Body of pancreas (tissue), 4 donors: ENCODE measurements around the gene IDUA. TPM values are rescaled to one million over a fixed set of nuclear protein-coding genes. Genes with fewer than 3 reads are reported as not detected.
"Not testable (repeated sequence)": the region's sequence is repeated elsewhere in the genome, so short reads cannot be mapped to it uniquely, and the experiment has no call there.

Experiments
- ATAC-seq: fragments of 150-250 bp; one replicate; pipeline ENCODE4 v1.9.1; 2016
- DNase-seq, 4 donors: peaks; one replicate each; pipeline ENCODE4 v3.0.0-alpha.2; 2019
- H3K27ac ChIP-seq, 4 donors: fragments of 200-600 bp; sonication (generic); 1 replicate in 3 of 4; 2 replicates in 1 of 4; pipeline versions ENCODE4 v1.5.1 to v1.6.1; 2016 to 2019; ENCODE audit warnings: mild to moderate bottlenecking in 1 of 4, mixed read lengths in 1 of 4, moderate library complexity in 1 of 4
- H3K27me3 ChIP-seq, 2 donors: fragments of 200-600 bp; sonication (generic); one replicate each; pipeline ENCODE4 v1.6.0; 2016; ENCODE audit warnings: mild to moderate bottlenecking in 1 of 2
- H3K36me3 ChIP-seq, 2 donors: fragments of 200-600 bp; sonication (generic); replicated peaks in 1 of 2; 2 replicates each; pipeline ENCODE4 v1.5.1; 2016; ENCODE audit warnings: low read depth in 2 of 2; ENCODE audit not compliant: insufficient read depth in 1 of 2
- H3K4me1 ChIP-seq: fragments of 200-600 bp; sonication (generic); one replicate; pipeline ENCODE4 v1.6.0; 2016
- H3K4me3 ChIP-seq, 2 donors: fragments of 200-600 bp; sonication (generic); 1 replicate in 1 of 2; 2 replicates in 1 of 2; pipeline ENCODE4 v1.5.1; 2016 to 2019
- H3K9me3 ChIP-seq, 3 donors: fragments of 200-600 bp; sonication (generic); 1 replicate in 2 of 3; 2 replicates in 1 of 3; pipeline ENCODE4 v1.5.1; 2016
- POLR2A ChIP-seq, 3 donors: fragments of 450-650 bp; IDR thresholded peaks; one replicate each; pipeline ENCODE4 v1.6.1; 2016; ENCODE audit warnings: antibody characterized with exemption in 3 of 3, mild to moderate bottlenecking in 2 of 3
- WGBS, 2 donors: methylation state at CpG; one replicate each; pipeline ENCODE4 v1.1.5; 2017; 5-methylcytosine and 5-hydroxymethylcytosine counted together
- intact Hi-C: fragments of 100-400 bp; cut with DNase I; formaldehyde crosslinking; loops from one replicate; pipeline ENCODE4 v1.15.1; 2023
- total RNA-seq, 2 donors: library from RNA; depleted of rRNA; stranded (reverse); fragments of >200 nt; gene quantifications; one replicate each; pipeline ENCODE4 v1.1.0, GENCODE V29; 2016
- TF ChIP-seq, protein P1 (sequence below), 7 experiments: fragments of 450-650 bp in 4 of 7; fragments of 200-600 bp in 3 of 7; sonication (generic) in 3 of 7; IDR thresholded peaks; one replicate each; pipeline ENCODE4 v1.5.1; 2016 to 2019; ENCODE audit warnings: antibody characterized with exemption in 7 of 7

The IDUA gene
- total RNA-seq, 2 donors from 2014 or later, result 30.0 to 37.6 TPM

DNA sequence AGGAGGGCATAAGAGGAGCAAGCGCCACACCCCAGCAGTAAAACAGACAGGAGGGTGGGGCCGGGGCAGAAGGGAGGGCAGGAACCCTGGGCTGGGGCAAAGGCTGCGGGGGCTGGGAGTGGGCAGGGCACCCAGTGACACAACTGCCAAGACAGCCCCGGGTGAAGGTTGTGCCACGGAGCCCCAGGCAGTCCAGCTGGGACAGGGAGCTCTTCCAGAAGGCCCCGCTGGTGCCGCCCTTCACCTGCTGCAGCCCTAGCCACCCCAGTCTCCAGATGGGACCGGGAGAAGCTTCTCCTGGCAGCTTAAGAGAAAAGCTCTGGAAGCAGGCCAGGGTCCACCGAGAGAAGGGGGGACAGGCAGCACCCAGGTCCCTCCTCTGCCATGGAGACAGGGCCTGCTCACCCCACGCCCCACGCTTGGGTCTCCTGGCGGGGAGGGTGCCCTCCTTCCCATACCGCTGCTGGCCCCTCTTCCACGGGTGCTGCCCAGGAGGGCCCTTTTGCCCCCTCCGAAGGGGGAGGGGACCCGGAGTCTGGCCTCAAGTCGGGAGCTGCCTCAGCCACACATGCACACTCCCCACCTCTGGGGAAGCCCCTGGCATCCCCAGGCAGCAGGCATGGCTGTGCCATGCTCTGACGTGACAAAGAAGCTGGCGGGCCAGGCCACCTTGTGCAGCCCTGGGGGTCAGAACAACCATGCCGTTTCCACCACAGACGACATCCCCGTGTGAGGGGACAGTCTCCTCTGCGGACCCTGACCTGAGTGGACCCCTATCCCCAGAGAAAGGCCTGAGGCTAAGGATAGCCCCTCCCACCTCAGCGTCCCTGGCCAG, 15.0 kb upstream of the IDUA start:
- Histone ChIP-seq H3K27me3 (no peaks in the 10 kb centered on the region), H3K27ac (no peak overlapping the region), H3K4me1 (peaks cover 34% of the 10 kb centered on the region), H3K9me3 (no peaks in the 10 kb centered on the region), H3K36me3 (no peaks in the 10 kb centered on the region), H3K4me3 (no peak overlapping the region)
- WGBS, 2 donors, result 56 to 83% methylated on average over 2 to 19 of the region's 24 CpGs
- DNase-seq, result no peak
- TF ChIP-seq, protein P1, sequence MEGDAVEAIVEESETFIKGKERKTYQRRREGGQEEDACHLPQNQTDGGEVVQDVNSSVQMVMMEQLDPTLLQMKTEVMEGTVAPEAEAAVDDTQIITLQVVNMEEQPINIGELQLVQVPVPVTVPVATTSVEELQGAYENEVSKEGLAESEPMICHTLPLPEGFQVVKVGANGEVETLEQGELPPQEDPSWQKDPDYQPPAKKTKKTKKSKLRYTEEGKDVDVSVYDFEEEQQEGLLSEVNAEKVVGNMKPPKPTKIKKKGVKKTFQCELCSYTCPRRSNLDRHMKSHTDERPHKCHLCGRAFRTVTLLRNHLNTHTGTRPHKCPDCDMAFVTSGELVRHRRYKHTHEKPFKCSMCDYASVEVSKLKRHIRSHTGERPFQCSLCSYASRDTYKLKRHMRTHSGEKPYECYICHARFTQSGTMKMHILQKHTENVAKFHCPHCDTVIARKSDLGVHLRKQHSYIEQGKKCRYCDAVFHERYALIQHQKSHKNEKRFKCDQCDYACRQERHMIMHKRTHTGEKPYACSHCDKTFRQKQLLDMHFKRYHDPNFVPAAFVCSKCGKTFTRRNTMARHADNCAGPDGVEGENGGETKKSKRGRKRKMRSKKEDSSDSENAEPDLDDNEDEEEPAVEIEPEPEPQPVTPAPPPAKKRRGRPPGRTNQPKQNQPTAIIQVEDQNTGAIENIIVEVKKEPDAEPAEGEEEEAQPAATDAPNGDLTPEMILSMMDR (IDR thresholded peaks at IDR 0.05), result no peak
- no peak for TF ChIP-seq POLR2A (IDR thresholded peaks at IDR 0.05)
- no peak for ATAC-seq
- intact Hi-C loops, result no loop called here

- ATAC-seq (peak; percentile 40), DNase-seq (peak in 2 of 4 donors; percentile 43 to 47)
- Histone ChIP-seq H3K27me3 (no peaks in the 10 kb centered on the region), H3K9me3 (no peaks in the 10 kb centered on the region), H3K27ac (no peak overlapping the region), H3K4me1 (peaks cover 34% of the 10 kb centered on the region), H3K36me3 (no peaks in the 10 kb centered on the region), H3K4me3 (peak overlapping the region; percentile 22 to 78)
- 2% methylated on average over 43 of the region's 65 CpGs; no CpG with 5 or more reads in 1 of the 2 donors for WGBS, 2 donors
- intact Hi-C loops, result no loop called here
- no peak for TF ChIP-seq POLR2A (IDR thresholded peaks at IDR 0.05)
- TF ChIP-seq, protein P1 (IDR thresholded peaks at IDR 0.05), result no peak
Observed at GRCh38 chr4:972651-973424, 14.0 kb upstream of the IDUA start.

- DNase-seq, result peak; percentile 81 to 88 (median 86)
- H3K27ac ChIP-seq, result no peak within 1 kb of the TSS
- peaks cover 30% of the 10 kb centered on the region for H3K4me1 ChIP-seq
- no peaks in the 10 kb centered on the region for H3K9me3 ChIP-seq
- intact Hi-C loops, result no loop called here
- no peaks in the 10 kb centered on the region for H3K36me3 ChIP-seq
- 7 to 28% methylated on average over 14 to 95 of the region's 123 CpGs for WGBS, 2 donors
- ATAC-seq, result peak; percentile 95
- no peaks in the 10 kb centered on the region for H3K27me3 ChIP-seq
- no peak for TF ChIP-seq POLR2A (IDR thresholded peaks at IDR 0.05)
- TF ChIP-seq, protein P1 (IDR thresholded peaks at IDR 0.05), result no peak
- H3K4me3 ChIP-seq, result peak within 1 kb of the TSS; percentile 22 to 78
Observed at GRCh38 chr4:973431-974397, 13.1 kb upstream of the IDUA start, which contains the start of gene DGKQ. Gene DGKQ, minus strand, starts transcription at chr4:973569. Its CDS starts 87 bp downstream, at chr4:973482.

- WGBS, 2 donors, result 81 to 94% methylated on average over 2 to 9 of the region's 9 CpGs
Observed at GRCh38 chr4:974668-975067, 12.2 kb upstream of the IDUA start.

GRCh38 chr4:976016-976415, 10.8 kb upstream of the IDUA start:
- ATAC-seq, intact Hi-C loops, H3K36me3 ChIP-seq, DNase-seq, H3K27me3 ChIP-seq, H3K4me3 ChIP-seq, H3K27ac ChIP-seq, H3K9me3 ChIP-seq: not testable (repeated sequence)
- WGBS, 2 donors, result 98% methylated on average over 9 of the region's 25 CpGs; no CpG with 5 or more reads in 1 of the 2 donors
- H3K4me1 ChIP-seq, result peaks cover 24% of the 10 kb centered on the region

More at GRCh38 chr4:974668-975067, 12.2 kb upstream of the IDUA start:
- no peak overlapping the region for H3K4me3 ChIP-seq
- no peak overlapping the region for H3K27ac ChIP-seq
- DNase-seq (no peak), ATAC-seq (no peak)
- H3K27me3 ChIP-seq, result no peaks in the 10 kb centered on the region
- H3K9me3 ChIP-seq, result no peaks in the 10 kb centered on the region
- intact Hi-C loops, result no loop called here
- H3K4me1 ChIP-seq, result peaks cover 24% of the 10 kb centered on the region
- no peaks in the 10 kb centered on the region for H3K36me3 ChIP-seq
- TF ChIP-seq, protein P1 (IDR thresholded peaks at IDR 0.05), result no peak
- TF ChIP-seq POLR2A (IDR thresholded peaks at IDR 0.05), result no peak
